ENCODE measurements around the gene LDHB. TPM values are rescaled to one million over a fixed set of nuclear protein-coding genes. Genes with fewer than 3 reads are reported as not detected.

LDHB gene
- 759 and 826 TPM in 2 replicates for total RNA-seq (2012; rRNA removed)

GRCh38 chr12:21657326-21658077, at the start of gene LDHB:
LDHB (minus strand) TSS chr12:21657842; CDS start chr12:21654671, 3,171 bp downstream.
- Histone ChIP-seq H3K27me3 (ENCODE audit: control insufficient read depth, insufficient read depth, low read length) (no peaks in the 10 kb centered on the region), H3K4me1 (ENCODE audit: control insufficient read depth, insufficient read depth, low read length) (peaks cover 10% of the 10 kb centered on the region), H3K9me3 (replicated peaks; ENCODE audit: low read length) (no peaks in the 10 kb centered on the region), H3K36me3 (ENCODE audit: insufficient read depth, low read length) (peaks cover 26% of the 10 kb centered on the region), H3K9ac (ENCODE audit: low read depth, low read length) (peak within 1 kb of the TSS; percentile 93), H3K4me3 (ENCODE audit: low read length) (peak within 1 kb of the TSS; percentile 94), H3K4me2 (ENCODE audit: low read length) (peak within 1 kb of the TSS; percentile 84)

- H3K36me3 ChIP-seq (ENCODE audit: insufficient read depth, low read length), result no peaks in the 10 kb centered on the region
- H3K4me1 ChIP-seq (ENCODE audit: control insufficient read depth, insufficient read depth, low read length), result no peaks in the 10 kb centered on the region
- H3K4me3 ChIP-seq (ENCODE audit: low read length), result no peak overlapping the region
- no peak overlapping the region for H3K9ac ChIP-seq (ENCODE audit: low read depth, low read length)
- H3K9me3 ChIP-seq (replicated peaks; ENCODE audit: low read length), result no peaks in the 10 kb centered on the region
- no peak overlapping the region for H3K4me2 ChIP-seq (ENCODE audit: low read length)
- H3K27me3 ChIP-seq (ENCODE audit: control insufficient read depth, insufficient read depth, low read length), result no peaks in the 10 kb centered on the region
Observed at GRCh38 chr12:21704847-21705246, 47.2 kb upstream of the LDHB start.

DNA sequence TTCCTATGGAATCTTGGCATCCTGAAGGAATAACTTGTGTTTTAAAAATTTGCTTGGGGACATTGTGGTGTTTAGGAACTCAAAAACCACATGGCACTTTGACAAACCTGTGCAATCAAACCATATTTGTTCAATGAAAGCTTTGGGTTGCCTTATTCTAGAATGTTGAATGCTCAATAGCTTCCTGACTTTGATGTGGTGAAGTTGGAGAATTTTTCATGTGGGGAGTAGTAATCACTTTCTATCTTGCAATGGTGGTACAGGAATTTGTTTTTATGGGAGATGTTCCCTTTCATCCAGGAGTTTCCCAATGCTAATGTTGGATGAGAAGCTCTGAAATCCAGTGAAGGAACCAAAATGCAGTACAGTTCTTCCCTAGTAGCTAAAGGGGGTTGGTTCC, 42.2 kb upstream of the LDHB start:
- H3K4me3 ChIP-seq (ENCODE audit: low read length), result no peak overlapping the region
- no peaks in the 10 kb centered on the region for H3K36me3 ChIP-seq (ENCODE audit: insufficient read depth, low read length)
- no peaks in the 10 kb centered on the region for H3K27me3 ChIP-seq (ENCODE audit: control insufficient read depth, insufficient read depth, low read length)
- H3K4me2 ChIP-seq (ENCODE audit: low read length), result no peak overlapping the region
- peaks cover 25% of the 10 kb centered on the region for H3K4me1 ChIP-seq (ENCODE audit: control insufficient read depth, insufficient read depth, low read length)
- H3K9me3 ChIP-seq (replicated peaks; ENCODE audit: low read length), result no peaks in the 10 kb centered on the region
- H3K9ac ChIP-seq (ENCODE audit: low read depth, low read length), result no peak overlapping the region

DNA sequence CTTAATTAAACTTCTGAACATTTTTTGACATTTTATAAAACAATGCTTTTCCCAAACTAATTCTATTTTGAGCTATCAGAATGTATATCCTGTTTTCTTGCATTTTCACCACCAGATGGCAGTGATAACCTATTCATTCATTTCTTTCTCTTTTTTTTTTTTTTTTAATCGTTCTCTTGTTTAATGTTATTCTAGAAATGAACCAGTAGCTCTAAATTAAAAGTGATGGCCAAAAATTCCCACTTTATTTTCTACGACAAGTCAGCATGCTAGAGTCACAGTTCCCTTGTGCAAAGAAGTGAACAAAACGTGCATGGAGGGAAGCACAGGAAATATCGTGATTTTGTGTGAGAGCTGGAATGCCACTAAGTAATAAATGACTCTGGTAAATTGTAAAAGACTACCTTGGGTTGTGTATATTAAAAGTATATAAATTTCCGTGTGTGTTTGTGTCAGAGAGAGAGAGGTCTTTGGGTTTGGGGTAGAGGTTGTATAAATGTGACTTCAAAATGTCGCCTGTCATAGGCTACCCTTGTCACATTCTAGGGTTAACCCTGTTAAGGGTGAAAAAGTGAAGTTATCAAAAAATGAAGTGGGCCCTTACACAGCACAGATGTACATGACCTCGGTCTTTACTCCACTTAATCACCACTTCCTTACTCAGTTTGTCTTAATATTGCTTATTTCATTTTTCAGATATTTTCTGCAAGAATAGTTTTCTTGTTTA, 40.4 kb upstream of the LDHB start:
- Histone ChIP-seq H3K9ac (ENCODE audit: low read depth, low read length) (no peak overlapping the region), H3K36me3 (ENCODE audit: insufficient read depth, low read length) (no peaks in the 10 kb centered on the region), H3K27me3 (ENCODE audit: control insufficient read depth, insufficient read depth, low read length) (no peaks in the 10 kb centered on the region), H3K4me1 (ENCODE audit: control insufficient read depth, insufficient read depth, low read length) (peaks cover 25% of the 10 kb centered on the region), H3K4me3 (ENCODE audit: low read length) (no peak overlapping the region), H3K4me2 (ENCODE audit: low read length) (peak overlapping the region; percentile 46), H3K9me3 (replicated peaks; ENCODE audit: low read length) (no peaks in the 10 kb centered on the region)

GRCh38 chr12:21696625-21697024, 39.0 kb upstream of the LDHB start:
- Histone ChIP-seq H3K36me3 (ENCODE audit: insufficient read depth, low read length) (no peaks in the 10 kb centered on the region), H3K9me3 (replicated peaks; ENCODE audit: low read length) (no peaks in the 10 kb centered on the region), H3K27me3 (ENCODE audit: control insufficient read depth, insufficient read depth, low read length) (no peaks in the 10 kb centered on the region), H3K4me1 (ENCODE audit: control insufficient read depth, insufficient read depth, low read length) (peaks cover 25% of the 10 kb centered on the region), H3K9ac (ENCODE audit: low read depth, low read length) (peak overlapping the region; percentile 50), H3K4me2 (ENCODE audit: low read length) (no peak overlapping the region), H3K4me3 (ENCODE audit: low read length) (no peak overlapping the region)

DNA sequence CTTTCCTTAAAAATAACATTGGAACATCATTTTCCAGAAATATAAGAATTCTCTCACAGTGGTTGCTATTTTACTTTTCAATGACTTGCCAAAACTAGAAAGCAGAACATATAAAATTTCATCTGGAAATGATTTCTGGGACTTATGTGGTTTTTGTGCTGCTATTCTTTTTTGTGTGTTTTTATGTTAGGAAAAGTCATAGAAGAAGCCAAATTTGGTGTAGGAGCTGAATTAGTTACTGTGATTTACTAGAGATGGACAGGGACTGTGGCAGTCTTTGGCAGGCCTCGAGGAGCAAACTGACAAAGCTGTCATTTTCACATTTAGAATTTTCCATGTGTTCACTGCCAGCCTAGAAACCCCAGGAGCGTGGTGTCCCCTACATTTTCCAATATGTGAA, 38.3 kb upstream of the LDHB start:
- Histone ChIP-seq H3K4me3 (ENCODE audit: low read length) (no peak overlapping the region), H3K4me2 (ENCODE audit: low read length) (peak overlapping the region; percentile 30), H3K9ac (ENCODE audit: low read depth, low read length) (peak overlapping the region; percentile 50), H3K27me3 (ENCODE audit: control insufficient read depth, insufficient read depth, low read length) (no peaks in the 10 kb centered on the region), H3K4me1 (ENCODE audit: control insufficient read depth, insufficient read depth, low read length) (peaks cover 25% of the 10 kb centered on the region), H3K36me3 (ENCODE audit: insufficient read depth, low read length) (no peaks in the 10 kb centered on the region), H3K9me3 (replicated peaks; ENCODE audit: low read length) (no peaks in the 10 kb centered on the region)

GRCh38 chr12:21694660-21695059, 37.0 kb upstream of the LDHB start:
- Histone ChIP-seq H3K4me2 (ENCODE audit: low read length) (no peak overlapping the region), H3K4me3 (ENCODE audit: low read length) (no peak overlapping the region), H3K9ac (ENCODE audit: low read depth, low read length) (no peak overlapping the region)

DNA sequence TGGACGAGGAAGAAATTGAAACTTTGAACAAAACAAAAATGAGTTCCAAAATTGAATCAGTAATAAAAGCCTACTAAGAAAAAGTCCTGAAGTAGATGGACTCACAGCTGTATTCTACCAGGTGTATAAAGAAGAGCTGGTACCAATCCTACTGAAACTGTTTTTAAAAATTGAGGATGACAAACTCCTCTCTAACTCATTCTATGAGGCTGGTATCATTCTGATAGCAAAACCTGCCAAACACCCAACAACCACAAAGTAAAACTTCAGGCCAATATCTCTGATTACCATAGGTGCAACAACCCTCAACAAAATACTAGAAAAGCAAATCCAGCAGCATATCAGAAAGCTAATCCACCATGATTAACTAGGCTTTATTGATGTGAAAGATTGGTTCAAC, 33.9 kb upstream of the LDHB start:
- Histone ChIP-seq H3K4me3 (ENCODE audit: low read length) (no peak overlapping the region), H3K36me3 (ENCODE audit: insufficient read depth, low read length) (no peaks in the 10 kb centered on the region), H3K4me1 (ENCODE audit: control insufficient read depth, insufficient read depth, low read length) (peaks cover 14% of the 10 kb centered on the region), H3K9me3 (replicated peaks; ENCODE audit: low read length) (no peaks in the 10 kb centered on the region), H3K9ac (ENCODE audit: low read depth, low read length) (no peak overlapping the region), H3K27me3 (ENCODE audit: control insufficient read depth, insufficient read depth, low read length) (no peaks in the 10 kb centered on the region), H3K4me2 (ENCODE audit: low read length) (no peak overlapping the region)

More at GRCh38 chr12:21694660-21695059, 37.0 kb upstream of the LDHB start:
- no peaks in the 10 kb centered on the region for H3K36me3 ChIP-seq (ENCODE audit: insufficient read depth, low read length)
- H3K9me3 ChIP-seq (replicated peaks; ENCODE audit: low read length), result no peaks in the 10 kb centered on the region
- H3K27me3 ChIP-seq (ENCODE audit: control insufficient read depth, insufficient read depth, low read length), result no peaks in the 10 kb centered on the region
- peaks cover 25% of the 10 kb centered on the region for H3K4me1 ChIP-seq (ENCODE audit: control insufficient read depth, insufficient read depth, low read length)

DNA sequence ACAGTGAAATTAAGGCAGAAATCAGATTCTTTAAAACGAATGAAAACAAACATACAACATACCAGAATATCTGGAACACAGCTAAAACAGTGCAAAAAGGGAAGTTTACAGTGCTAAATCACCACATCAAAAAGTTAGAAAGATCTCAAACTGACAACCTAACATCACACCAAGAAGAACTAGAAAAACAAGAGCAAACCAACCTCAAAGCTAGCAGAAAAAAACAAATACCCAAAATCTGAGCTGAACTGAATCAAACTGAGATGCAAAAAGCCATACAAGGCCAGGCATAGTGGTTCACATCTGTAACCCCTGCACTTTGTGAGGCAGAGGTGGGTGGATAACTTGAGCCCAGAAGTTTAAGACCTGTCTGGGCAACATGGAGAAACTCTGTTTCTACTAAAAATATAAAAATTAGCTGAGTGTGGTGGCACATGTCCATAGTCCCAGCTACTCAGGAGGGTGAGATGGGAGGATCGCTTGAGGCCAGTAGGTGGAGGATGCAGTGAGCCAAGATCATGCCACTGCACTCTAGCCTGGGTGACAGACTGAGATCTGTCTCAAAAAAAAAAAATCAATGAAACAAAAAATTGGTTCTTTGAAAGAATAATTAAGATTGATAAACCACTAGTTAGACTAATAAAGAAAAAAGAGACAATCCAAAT, 33.2 kb upstream of the LDHB start:
- H3K4me2 ChIP-seq (ENCODE audit: low read length), result no peak overlapping the region
- no peaks in the 10 kb centered on the region for H3K9me3 ChIP-seq (replicated peaks; ENCODE audit: low read length)
- peaks cover 7% of the 10 kb centered on the region for H3K4me1 ChIP-seq (ENCODE audit: control insufficient read depth, insufficient read depth, low read length)
- no peaks in the 10 kb centered on the region for H3K36me3 ChIP-seq (ENCODE audit: insufficient read depth, low read length)
- no peak overlapping the region for H3K9ac ChIP-seq (ENCODE audit: low read depth, low read length)
- no peaks in the 10 kb centered on the region for H3K27me3 ChIP-seq (ENCODE audit: control insufficient read depth, insufficient read depth, low read length)
- H3K4me3 ChIP-seq (ENCODE audit: low read length), result no peak overlapping the region

DNA sequence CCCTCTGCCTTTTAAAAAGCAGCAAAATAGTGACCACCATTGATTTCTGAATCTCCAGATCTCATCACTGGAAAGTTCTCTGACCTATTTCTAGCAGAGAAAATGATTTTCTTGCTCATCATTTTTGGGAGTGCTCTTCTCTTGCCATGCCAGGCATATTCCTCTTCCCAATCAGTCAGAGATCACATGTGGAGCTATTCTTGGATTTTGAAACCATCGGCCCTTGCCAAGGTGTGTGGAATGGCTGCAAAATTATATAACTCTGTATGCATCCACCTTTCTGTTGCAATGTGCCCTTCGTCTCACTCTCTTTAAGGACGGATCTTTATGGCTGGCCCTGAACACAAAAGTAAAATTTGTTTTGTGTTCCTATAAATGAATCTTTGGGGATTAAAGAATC, 25.5 kb upstream of the LDHB start:
- H3K9ac ChIP-seq (ENCODE audit: low read depth, low read length), result no peak overlapping the region
- H3K36me3 ChIP-seq (ENCODE audit: insufficient read depth, low read length), result no peaks in the 10 kb centered on the region
- no peaks in the 10 kb centered on the region for H3K9me3 ChIP-seq (replicated peaks; ENCODE audit: low read length)
- H3K4me2 ChIP-seq (ENCODE audit: low read length), result no peak overlapping the region
- H3K4me3 ChIP-seq (ENCODE audit: low read length), result no peak overlapping the region
- H3K27me3 ChIP-seq (ENCODE audit: control insufficient read depth, insufficient read depth, low read length), result no peaks in the 10 kb centered on the region
- H3K4me1 ChIP-seq (ENCODE audit: control insufficient read depth, insufficient read depth, low read length), result no peaks in the 10 kb centered on the region

DNA sequence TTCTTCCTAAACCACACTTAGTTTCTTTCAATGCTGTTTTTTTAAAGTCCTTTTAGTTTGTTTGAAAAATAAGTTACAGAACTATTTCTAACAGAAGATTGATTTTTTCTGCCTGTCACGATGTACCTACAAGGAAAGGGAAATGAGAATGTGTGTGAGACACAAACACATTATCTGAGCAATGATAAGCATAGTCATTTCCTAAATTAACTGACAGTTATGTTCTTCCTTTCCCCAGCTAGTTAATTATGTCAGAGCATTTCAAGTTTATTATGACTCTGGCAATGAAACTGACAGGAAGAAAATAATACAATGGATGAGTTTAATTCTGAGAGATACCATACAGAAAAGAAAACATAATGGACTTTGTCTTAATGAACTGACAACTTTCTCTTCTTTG, 21.3 kb upstream of the LDHB start:
- no peak overlapping the region for H3K4me3 ChIP-seq (ENCODE audit: low read length)
- H3K4me2 ChIP-seq (ENCODE audit: low read length), result no peak overlapping the region
- H3K9me3 ChIP-seq (replicated peaks; ENCODE audit: low read length), result no peaks in the 10 kb centered on the region
- H3K9ac ChIP-seq (ENCODE audit: low read depth, low read length), result no peak overlapping the region
- H3K36me3 ChIP-seq (ENCODE audit: insufficient read depth, low read length), result no peaks in the 10 kb centered on the region
- H3K4me1 ChIP-seq (ENCODE audit: control insufficient read depth, insufficient read depth, low read length), result no peaks in the 10 kb centered on the region
- peaks cover 9% of the 10 kb centered on the region for H3K27me3 ChIP-seq (ENCODE audit: control insufficient read depth, insufficient read depth, low read length)

All from skeletal muscle satellite cell (primary cell).